ENCODE results near the gene TNNC1.

Gene TNNC1

DNA sequence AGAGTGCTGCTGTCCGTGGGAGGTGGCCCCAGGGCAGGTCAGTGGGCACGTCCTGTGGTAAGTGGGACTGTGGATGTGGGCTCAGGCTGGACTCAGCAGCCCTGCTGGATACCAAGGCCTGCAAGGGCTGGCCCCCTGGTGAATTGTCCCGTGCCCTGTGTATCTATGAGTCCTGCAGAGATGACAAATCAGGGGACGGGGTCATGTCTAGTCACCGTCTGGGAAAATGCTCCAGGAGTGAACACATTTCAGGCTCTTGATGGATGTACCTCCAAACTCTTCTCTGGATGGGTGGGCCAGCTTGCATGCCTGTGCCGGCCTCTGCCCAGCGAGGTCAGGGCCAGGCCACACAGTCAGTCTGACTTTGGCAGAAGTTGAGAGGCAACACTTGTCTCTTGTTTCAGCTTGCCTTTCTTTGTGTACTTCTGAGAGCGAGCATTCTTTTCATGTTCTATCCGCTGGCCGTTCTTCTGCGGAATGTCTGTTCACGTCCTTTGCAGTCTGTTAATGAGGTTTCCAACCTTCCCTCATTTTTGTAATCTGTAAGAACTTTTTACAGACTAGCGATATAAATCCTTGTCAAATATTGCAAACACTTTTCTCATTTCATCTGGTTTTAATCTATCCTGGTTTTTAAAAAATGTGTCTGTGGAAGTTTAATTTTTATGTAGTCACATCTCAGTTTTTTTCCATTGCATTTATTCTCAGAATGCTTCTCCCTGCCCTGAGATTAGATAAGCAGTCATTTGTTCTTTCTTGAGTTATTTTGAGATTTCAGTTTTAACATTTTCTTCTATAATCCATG is 29.9 kb upstream of the TNNC1 start:
- no peak for DNase-seq

DNA sequence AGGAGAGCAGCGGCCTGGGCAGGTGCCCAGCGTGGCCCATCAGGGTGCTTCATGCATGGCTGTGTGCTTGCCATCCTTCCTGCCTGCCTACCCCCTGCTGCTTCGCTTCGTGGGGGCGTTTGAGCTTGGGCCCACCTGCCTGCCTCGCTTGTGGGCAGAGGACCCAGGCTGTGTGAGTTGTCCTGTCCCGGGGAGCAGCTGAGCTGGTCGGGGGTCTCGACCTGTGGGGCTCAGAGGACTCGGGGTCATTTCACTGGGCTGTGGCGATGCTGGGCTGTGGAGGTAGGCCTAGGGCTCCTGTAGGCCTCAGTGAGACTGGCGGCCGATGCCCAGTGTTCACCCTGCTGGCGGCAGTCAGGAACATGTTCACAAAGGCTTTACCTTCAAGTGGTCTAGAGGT is 29.2 kb upstream of the TNNC1 start:
- no peak for DNase-seq

DNA sequence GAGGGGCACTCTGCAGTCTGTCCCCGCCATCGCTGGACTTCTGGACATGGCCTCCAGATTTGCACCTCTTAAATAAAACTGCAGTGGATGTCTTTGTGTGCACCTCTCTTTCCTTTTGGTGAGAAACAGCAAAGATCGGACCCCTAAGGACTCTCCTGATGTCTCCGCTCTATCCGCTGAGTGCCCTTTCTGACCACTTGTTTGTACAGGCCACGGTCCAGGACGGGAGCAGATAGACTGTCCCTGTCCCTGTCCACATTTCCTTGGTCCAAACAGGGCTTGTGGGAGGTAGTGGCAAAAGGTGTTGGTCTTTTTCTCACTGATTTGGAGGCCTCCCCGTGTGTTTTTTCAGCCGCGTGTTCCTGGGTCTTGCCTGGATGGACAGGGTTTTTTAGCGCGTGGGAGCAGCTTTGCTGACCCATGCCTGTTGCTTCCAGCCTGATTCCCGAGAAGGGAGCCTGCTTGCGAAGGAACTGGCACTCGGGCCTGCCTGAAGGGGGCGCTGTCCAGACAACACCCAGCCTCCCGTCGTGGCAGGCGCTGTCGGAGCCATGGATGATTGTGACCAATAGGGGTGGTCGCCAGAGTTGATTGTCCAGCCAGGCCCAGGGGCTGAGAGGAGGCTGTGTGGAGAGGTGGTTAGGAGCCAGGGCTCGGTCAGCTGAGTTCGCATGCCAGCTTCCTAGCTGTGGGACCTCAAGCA is 28.1 kb upstream of the TNNC1 start:
- DNase-seq: no peak

DNA sequence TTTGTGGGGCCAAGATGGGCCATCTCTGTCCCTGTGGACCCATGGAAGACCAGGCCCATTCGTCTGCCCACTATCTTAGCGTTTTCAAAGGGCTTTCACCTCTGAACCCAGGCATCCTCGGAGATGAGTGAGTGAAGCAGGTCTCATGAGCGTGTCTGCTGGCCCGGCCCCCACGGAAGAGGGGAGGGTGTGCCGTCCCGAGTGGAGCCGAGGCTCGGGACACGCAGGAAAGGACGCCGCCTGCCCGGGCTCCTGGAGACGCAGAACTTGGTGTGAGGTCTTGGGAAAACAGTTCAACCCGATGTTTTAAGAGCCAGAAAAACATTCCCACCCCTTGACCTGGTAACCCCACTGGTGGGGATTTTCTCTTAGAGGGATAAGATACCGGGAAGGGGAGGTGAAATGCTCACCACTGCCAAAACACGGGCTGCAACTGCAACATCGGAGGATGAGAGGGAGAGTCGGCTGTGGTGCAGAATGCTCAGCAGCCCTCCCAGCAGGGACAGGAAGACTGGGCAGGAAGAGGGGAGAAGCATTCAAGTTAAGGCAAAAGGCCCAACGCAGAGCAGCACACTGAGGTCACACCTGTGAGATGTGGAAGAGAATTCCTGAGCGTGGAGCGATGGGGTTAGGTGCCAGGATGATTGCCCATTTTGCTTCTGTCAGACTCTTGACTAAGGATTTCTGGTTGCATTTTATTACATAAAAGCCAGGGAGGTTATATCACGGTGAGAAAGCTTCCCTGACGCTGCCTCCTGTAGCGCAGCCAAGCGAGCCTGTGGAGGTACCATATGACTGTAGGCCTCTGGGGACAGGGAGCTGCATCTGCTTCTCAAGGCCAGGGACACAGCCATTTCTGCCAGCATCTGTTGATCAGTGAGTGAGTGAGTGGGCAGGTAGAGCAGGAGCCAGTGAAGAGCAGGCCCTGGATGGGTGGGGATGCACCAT is 27.2 kb upstream of the TNNC1 start:
- no peak for DNase-seq

DNA sequence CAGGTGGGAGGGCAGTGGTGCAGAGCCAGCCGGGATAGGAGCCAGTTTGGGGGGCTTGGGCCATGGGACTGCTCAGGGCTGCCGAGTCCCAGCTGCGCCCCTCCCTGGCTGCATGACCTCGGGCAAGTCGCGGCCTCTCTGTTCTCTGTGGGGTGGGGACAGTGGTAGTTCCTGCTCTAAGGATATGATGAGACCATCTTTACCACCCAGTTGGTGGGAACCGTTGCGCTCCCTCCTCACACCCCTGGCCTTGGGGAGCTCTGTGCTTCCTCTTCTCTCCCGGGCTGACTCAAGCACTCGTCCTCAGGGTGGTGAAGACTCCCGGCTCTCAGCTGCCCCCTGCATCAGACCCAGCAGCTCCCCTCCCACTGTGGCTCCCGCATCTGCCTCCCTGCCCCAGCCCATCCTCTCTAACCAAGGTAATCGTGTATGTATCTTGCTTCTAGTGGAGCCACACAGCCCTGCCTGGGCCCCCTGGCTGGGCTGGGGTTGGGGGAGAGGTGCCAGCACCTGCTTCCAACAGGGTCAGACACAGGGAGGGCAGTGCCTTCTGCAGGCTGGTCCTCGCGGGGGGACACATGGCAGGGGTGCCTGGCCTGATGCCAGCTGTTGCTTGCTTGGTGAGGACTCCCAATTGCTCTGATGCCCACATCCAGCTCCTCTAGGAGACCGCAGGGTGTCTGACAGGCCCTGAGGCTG is 26.2 kb upstream of the TNNC1 start:
- DNase-seq: no peak

DNA sequence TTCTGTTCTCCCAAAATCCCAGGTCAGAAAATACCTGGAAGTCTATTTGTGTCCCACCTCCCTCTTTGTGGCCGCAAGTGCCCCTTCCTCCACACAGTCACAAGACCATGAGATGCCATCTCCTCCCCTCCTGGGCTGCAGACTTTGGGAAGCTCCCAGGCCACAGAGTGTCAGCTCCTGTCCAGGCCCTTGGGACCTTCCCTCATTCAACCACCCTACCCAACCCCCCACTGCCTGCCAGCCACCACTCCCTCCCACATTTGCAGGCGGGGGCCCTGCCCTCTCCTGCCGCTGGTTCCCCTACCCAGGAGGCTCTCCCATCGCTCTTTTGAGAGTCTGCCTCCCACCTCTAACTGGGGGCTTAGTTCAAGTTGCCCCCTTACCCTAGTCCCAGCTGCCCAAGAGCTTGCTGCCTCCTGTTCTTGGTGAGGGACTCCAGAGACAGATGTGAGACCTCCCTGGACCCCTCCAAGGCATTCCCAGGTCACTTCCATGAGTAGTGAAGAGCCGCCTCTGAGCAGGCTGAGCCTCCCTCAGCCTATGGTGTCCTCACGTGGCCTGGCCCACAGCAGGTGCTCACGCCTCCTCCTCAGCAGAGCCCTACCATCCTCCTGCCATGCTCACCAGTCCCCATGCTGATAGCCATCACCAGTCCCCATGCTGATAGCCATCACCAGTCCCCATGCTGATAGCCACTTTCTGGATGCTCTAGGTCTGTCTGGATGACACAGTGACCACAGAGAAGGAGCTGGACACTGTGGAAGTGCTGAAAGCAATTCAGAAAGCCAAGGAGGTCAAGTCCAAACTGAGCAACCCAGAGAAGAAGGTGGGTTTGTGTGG is 25.4 kb upstream of the TNNC1 start:
- no peak for DNase-seq

DNA sequence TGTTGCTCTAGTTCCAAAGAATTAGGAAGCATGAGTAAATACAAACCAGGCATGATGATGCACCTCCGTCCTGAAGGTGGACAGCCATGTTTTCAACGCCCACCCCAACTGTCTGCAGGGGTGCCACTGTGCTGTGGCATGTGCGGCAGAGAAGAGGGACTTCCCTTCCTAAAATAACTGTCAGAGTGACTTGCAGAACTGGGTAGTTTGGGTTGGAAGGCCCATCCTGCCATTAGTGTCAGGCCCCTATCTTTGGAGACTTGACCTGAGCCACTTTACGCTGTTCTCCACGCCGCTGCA is 23.9 kb upstream of the TNNC1 start:
- no peak for DNase-seq

DNA sequence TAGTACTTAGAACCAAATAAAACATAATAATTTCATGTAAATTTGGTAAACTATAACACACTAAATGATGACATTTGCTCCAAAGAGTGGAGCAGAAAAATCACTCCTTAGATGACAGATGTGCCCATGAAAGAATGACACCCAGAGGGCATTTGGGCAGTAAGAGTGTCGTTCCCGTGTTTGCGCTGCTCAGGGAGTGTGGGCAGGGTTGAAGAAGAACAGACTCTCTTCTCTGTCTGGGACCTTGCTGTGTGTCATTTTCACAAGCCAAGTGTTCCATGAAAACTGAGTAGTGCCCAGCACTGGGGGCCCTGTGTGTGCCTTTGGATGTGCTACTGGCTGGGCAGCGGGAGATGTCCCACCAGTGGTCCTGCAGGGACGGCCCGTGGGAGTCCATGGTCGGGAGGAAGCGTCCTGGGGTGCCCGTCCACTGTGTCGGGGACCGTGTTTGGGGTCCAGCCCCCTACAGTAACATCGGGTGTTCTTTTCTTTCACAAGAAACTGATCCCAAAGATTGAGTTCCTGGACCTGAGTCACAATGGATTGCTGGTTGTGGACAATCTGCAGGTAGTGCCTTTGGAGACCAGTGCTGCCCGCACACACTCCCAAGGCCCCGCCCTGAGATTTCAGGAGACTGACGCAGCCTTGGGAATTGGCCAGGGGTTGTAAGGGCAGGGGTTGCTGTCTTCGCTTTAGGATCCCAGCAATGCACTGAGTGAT is 23.4 kb upstream of the TNNC1 start:
- DNase-seq: no peak

DNA sequence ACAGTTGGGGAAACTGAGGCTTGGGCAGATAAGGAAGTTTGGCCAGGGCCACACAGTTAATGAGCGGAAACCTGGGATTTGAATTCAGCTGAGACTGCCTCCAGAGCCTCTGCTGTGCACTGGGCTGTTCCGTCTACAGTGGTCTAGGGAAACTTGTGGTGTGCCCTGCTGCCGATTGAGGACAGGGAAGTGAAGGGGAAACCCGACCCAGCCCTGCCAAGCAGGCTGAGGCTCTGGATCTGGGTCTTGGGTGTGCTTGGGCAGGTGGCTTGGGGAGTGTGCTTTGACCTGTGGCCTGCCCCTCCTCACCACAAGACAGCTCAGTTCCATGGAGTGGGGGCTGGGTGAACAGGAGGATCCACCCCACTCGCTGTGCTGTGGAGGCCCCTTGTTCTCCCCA is 19.2 kb upstream of the TNNC1 start:
- DNase-seq: no peak

DNA sequence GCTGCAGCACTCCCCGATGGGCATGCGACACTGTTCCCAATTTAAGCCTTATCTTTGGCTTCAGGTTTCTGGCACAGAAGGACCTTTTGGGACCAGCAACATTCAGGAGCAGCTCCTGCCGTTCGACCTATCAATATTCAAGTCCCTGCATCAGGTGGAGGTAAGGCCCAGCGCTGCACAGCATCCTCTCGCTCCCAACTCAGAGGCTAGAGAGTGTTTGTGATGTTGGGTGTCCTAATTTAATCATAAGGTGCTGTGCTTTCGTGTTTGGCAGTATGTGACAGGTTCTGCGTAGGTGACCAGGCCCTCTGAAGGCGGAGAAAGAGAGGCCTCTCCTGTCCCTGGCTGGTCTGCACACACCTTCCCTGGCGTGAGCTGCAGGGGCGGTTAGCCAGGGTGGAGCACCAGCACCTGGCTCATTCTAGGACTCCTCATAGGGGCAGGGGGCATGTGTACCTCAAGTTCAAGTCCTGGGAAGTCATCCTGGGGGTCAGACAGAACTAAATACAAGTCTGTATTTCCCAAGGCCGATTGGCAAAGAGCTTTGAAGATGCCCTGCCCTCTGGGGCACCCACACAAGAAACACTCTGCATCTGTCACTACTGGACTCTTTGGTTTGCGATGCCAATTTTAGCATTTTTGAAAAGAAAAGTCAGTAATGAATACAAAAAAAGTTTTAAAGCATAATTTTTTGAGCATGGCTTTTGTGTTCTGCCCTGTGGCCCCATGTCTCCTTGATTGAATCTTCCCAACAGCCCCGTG is 18.6 kb upstream of the TNNC1 start:
- no peak for DNase-seq

DNA sequence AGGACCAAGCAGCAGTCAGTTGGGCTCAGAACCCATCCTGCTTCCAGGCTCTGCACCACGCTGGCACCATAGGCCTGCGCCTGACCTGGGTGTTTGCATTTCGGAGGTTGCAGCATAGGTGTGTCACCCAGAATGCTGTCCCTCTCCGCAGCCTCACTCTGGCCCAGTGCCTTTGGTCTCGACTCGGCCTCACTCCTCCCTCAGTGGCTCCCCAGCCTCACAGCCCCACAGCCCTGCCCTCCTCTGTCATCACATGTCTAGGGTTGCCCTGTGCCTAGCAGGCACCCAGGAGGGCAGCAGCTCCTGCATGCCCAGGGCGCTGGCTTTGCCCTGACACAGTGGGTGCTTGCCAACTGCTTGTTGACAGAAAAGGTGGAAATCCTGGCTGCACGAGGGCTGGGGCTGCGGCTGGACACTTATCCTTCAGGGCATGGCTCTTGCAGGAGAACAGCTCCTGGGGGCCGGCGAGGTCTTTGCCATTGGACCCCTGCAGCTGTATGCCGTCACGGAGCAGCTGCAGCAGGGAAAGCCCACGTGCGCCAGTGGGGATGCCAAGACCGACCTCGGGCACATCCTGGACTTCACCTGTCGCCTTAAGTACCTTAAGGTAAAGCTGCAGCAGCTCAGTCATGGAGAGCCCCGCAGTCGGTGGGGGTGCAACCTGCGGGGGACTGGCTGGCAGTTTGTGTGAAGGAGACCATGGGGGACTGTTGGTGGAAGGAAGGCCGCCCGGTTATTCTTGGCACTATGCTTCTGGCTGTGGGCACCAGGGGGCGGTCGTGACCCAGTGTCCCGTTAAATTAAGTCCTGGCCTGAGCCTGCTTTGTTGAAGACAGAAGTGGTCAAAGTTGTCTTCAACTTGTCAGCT is 17.8 kb upstream of the TNNC1 start:
- DNase-seq: peak; percentile 9

DNA sequence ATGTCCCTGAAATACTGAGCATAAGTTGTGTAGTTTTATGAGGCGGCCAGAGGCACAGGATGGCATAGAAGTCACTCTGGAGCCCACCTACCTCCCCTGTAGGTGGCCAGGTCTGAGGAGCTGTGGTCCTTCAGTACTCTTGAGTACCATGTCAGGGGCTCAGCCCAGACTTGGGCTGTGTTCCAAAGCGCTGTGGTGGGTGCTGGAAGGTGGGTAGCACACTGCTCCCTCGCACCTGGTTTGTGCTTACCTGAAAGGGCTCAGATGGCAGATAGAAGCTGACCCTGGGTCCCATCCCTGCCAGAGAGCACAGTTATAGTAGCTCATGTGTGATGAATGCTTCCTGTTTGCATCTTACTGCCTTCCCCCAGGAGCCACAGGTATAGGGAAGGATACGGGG is 17.1 kb upstream of the TNNC1 start:
- DNase-seq: no peak

DNA sequence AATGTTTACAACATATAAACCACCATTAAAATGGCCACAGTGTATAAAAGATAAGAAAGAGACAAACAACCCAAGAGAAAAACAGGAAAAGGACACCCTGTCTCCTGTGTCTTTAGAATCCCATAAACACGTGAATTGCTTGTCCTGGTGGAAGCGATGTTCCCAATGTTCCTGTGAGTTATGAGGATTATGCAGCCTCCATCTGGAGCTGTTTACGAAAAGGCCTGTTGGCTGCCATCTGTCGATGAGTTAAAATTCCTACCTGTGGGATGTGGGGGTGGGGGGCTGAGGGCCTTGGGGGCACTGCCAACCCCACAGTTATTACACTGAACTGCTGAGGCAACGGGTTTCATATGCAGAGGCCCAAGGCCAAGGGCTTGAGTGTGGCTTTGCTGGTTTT is 15.2 kb upstream of the TNNC1 start:
- no peak for DNase-seq

DNA sequence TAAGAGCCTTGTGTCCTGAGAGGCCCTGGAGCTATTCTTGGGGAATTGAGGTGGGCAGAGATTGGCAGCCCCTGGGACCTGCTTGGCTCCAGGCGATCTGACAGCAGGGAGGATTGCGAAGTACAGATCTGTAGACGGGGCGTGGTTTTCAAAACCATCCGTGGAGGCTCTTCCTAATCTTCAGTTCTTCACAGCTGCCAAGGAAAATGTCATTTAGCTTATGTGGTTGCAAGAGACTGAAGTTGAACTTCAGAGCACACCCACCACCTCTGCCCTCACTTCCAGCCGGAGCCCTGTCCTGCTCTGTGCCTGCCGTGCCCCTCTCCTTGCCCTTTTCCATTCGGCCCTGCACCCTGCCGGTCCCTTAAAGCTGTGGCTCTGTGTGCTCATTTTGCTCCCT is 14.5 kb upstream of the TNNC1 start:
- no peak for DNase-seq

DNA sequence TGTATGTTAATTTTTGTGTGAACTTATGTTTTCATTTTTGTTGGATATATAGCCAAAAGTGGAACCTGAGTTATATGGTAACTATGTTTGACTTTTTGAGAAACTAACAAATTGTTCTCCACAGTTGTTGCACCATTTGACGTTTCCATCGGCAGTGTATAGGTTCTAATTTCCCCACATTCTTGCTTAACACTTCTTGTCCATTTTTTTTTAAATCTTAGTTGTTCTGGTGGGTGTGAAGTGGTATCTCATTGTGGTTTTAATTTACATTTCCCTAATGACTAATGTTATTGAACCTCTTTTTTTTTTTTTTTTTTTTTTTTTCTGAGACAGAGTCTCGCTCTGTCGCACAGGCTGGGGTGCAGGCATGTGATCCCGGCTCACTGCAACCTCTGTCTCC is 9.6 kb upstream of the TNNC1 start:
- DNase-seq: no peak

DNA sequence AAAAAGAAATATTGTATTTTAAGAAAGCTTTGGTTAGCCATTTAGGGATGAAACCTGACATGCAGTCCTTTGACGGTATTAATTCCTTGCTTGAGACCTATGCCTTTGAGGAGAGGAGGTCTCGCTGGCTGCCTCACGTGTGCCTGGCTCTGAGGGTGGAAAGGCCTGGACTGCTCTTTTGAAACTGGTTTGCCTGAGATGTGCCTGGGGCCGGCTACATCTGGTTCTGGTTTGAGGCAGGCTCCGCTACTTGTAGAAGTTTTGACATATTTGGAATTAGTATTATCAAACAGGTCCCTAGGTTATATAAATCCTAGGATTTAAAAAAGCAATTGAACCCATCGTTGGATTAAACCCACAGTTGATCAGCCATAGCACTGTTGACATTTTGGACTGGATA is 8.0 kb upstream of the TNNC1 start:
- no peak for DNase-seq

DNA sequence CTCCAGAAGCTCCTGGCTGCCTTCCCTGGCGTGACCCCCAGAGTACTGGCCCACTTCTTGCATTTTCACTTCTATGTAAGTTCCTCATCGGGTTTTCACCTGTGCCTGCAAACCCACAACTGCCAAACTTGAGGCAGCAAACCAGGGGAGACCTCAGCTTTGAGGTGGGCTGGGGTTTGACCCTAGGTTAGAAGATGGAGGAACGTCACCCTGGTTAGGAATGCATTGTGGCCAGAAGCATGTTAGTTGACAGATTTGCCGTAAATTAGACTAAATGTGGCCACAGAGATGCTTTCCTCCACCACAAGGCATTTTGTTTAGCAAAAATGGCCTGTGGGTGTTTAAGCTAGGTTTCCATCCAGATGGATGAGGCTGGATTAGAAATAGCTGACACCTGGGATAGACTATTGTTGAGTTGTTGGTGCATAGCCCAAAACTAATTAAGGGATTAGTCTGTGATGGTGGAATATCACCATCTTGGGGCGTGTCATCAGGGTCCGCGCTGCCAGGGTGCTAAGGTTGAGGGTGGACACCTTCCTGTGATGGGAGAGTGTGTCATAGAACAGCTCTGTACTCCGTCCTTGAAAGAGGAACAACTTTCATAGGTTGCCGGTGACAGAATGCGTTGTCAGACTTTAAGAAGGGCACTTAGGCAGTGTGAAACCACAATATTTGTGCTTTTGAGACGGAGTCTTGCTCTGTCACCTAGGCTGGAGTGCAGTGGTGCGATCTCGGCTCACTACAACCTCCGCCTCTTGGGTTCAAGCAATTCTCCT is 5.1 kb upstream of the TNNC1 start:
- DNase-seq: no peak

DNA sequence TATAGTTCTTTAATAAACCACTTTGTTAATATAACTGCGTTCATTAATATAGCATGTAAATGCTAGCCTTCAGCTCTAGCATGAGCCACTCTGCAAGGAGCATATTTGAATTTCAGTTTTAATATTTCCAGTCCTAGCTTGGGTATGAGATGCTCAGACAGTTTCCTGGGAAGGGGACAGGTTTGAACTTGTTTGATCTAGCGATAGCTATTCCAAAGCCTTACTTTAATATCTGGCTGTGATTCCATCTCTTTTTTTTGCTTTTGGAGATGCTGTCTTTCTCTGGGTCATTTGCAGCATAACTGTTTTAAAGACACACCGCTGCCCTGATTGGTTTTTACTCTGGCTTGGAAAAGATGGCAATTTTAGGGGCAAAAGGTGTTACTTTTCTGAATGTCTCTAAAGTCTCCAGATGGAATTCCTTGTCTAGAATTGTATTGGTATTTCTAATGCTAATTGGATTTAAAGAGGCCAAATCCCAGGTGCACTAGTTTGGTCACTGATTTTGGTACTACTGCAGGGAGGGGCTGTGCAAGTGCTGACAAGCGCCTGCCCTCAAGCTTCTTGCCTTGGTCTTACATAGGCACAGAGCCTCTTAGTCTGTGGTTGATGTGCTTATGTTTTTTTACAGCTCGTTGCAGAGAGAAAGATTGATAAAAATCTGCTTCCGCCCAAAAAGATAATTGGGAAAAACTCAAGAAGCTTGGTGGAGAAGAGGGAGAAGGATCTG is 4.4 kb upstream of the TNNC1 start:
- DNase-seq: peak; percentile 48
